Effector CD4-positive, alpha-beta T cell (primary cell): ENCODE results near the gene CKM.
"Not testable (repeated sequence)": the region's sequence is repeated elsewhere in the genome, so short reads cannot be mapped to it uniquely, and the experiment has no call there.

Source experiments
- DNase-seq: peaks from one replicate; pipeline ENCODE4 v3.0.0-alpha.2; 2020

CKM gene

GRCh38 chr19:45283443-45284033, 39.1 kb downstream of the CKM start:
- DNase-seq, result no peak

- DNase-seq, result no peak
These were observed 42.2 kb downstream of the CKM start for GRCh38 chr19:45280471-45280961.

- no peak for DNase-seq
These were observed 43.0 kb downstream of the CKM start for GRCh38 chr19:45279587-45280192.

GRCh38 chr19:45278087-45278486, 44.6 kb downstream of the CKM start:
- DNase-seq, result no peak

- no peak for DNase-seq
These were observed 46.4 kb downstream of the CKM start for GRCh38 chr19:45276284-45276687.

GRCh38 chr19:45275370-45275971, 47.2 kb downstream of the CKM start:
- DNase-seq, result no peak

- DNase-seq, result no peak
These were observed 49.2 kb downstream of the CKM start for GRCh38 chr19:45273521-45273855.

- no peak for DNase-seq
These were observed 51.0 kb downstream of the CKM start for GRCh38 chr19:45271735-45272108.

- no peak for DNase-seq
These were observed 51.5 kb downstream of the CKM start for GRCh38 chr19:45271098-45271734.

- not testable (repeated sequence) for DNase-seq
These were observed 52.7 kb downstream of the CKM start for GRCh38 chr19:45269939-45270338.

- DNase-seq, result no peak
These were observed 55.4 kb downstream of the CKM start for GRCh38 chr19:45267296-45267695.

- DNase-seq, result no peak
These were observed 57.3 kb downstream of the CKM start for GRCh38 chr19:45265375-45265774.

- no peak for DNase-seq
These were observed 57.8 kb downstream of the CKM start for GRCh38 chr19:45264781-45265317.

- DNase-seq, result no peak
These were observed 59.7 kb downstream of the CKM start for GRCh38 chr19:45263013-45263412.

- no peak for DNase-seq
These were observed 60.1 kb downstream of the CKM start for GRCh38 chr19:45262570-45262969.

- DNase-seq, result no peak
These were observed 63.8 kb downstream of the CKM start for GRCh38 chr19:45258862-45259261.

GRCh38 chr19:45256836-45257235, 65.8 kb downstream of the CKM start:
- no peak for DNase-seq
